ENCODE results near the gene PAM16. TPM values are rescaled to one million over a fixed set of nuclear protein-coding genes. Genes with fewer than 3 reads are reported as not detected.

The PAM16 gene
- total and polyA plus RNA-seq, 4 donors: 14.0 to 70.5 (median 29.6) TPM

DNA sequence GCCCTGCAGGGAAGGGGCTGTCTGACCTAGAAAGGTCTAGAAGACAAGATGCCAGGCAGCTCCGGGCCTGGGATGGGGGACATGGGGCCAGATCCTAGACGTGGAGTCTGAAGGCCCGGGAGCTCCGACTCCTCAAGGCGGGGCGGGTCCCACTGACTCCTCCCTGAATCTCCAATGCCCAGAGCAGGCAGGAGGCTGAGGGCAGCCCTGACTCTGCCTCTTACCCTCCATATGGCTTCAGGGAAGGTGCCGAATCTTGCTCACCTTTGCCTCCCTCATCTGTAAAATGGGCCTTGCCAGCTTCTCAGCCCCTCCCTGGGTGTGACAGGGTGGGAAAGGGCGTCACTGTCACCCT lies 35.3 kb upstream of the PAM16 start:
- H3K9ac ChIP-seq (ENCODE audit: low read depth in 1 of 2, low read length in 2 of 2): no peak overlapping the region
- peaks cover 0 to 11% (median 4%) of the 10 kb centered on the region in 4 donors for H3K36me3 ChIP-seq (ENCODE audit: control insufficient read depth in 4 of 4, insufficient read depth in 3 of 4, low read depth in 1 of 4, low read length in 3 of 4)
- no peak for TF ChIP-seq FOXA1 (IDR thresholded peaks at IDR 0.05)
- TF ChIP-seq HNF4A (conservative IDR thresholded peaks at IDR 0.05): no peak
- no peak for TF ChIP-seq HNF4G (IDR thresholded peaks at IDR 0.05)
- TF ChIP-seq YY1 (IDR thresholded peaks at IDR 0.05): no peak
- TF ChIP-seq, protein P1, sequence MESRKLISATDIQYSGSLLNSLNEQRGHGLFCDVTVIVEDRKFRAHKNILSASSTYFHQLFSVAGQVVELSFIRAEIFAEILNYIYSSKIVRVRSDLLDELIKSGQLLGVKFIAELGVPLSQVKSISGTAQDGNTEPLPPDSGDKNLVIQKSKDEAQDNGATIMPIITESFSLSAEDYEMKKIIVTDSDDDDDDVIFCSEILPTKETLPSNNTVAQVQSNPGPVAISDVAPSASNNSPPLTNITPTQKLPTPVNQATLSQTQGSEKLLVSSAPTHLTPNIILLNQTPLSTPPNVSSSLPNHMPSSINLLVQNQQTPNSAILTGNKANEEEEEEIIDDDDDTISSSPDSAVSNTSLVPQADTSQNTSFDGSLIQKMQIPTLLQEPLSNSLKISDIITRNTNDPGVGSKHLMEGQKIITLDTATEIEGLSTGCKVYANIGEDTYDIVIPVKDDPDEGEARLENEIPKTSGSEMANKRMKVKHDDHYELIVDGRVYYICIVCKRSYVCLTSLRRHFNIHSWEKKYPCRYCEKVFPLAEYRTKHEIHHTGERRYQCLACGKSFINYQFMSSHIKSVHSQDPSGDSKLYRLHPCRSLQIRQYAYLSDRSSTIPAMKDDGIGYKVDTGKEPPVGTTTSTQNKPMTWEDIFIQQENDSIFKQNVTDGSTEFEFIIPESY (IDR thresholded peaks at IDR 0.05): no peak
- TF ChIP-seq, protein P2, sequence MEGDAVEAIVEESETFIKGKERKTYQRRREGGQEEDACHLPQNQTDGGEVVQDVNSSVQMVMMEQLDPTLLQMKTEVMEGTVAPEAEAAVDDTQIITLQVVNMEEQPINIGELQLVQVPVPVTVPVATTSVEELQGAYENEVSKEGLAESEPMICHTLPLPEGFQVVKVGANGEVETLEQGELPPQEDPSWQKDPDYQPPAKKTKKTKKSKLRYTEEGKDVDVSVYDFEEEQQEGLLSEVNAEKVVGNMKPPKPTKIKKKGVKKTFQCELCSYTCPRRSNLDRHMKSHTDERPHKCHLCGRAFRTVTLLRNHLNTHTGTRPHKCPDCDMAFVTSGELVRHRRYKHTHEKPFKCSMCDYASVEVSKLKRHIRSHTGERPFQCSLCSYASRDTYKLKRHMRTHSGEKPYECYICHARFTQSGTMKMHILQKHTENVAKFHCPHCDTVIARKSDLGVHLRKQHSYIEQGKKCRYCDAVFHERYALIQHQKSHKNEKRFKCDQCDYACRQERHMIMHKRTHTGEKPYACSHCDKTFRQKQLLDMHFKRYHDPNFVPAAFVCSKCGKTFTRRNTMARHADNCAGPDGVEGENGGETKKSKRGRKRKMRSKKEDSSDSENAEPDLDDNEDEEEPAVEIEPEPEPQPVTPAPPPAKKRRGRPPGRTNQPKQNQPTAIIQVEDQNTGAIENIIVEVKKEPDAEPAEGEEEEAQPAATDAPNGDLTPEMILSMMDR (IDR thresholded peaks at IDR 0.05; ENCODE audit: low read depth, low read length, missing input control): no peak
- H3K4me3 ChIP-seq (ENCODE audit: low read depth in 1 of 3, low read length in 3 of 3): no peak overlapping the region
- no peaks in the 10 kb centered on the region for H3K27me3 ChIP-seq (ENCODE audit: control insufficient read depth in 4 of 4, insufficient read depth in 4 of 4, low read length in 3 of 4)
- no peaks in the 10 kb centered on the region for H3K9me3 ChIP-seq (ENCODE audit: control insufficient read depth in 4 of 4, low read length in 3 of 4)
- WGBS: 76% methylated on average over 8 of the region's 8 CpGs
- H3K4me1 ChIP-seq (ENCODE audit: control insufficient read depth in 4 of 4, insufficient read depth in 4 of 4, low read length in 3 of 4): peaks cover 0 to 11% (median 2%) of the 10 kb centered on the region in 4 donors
- no peak for DNase-seq (ENCODE audit: low spot score)
- no peak overlapping the region for H3K27ac ChIP-seq (ENCODE audit: low read depth in 1 of 2, low read length in 2 of 2)

DNA sequence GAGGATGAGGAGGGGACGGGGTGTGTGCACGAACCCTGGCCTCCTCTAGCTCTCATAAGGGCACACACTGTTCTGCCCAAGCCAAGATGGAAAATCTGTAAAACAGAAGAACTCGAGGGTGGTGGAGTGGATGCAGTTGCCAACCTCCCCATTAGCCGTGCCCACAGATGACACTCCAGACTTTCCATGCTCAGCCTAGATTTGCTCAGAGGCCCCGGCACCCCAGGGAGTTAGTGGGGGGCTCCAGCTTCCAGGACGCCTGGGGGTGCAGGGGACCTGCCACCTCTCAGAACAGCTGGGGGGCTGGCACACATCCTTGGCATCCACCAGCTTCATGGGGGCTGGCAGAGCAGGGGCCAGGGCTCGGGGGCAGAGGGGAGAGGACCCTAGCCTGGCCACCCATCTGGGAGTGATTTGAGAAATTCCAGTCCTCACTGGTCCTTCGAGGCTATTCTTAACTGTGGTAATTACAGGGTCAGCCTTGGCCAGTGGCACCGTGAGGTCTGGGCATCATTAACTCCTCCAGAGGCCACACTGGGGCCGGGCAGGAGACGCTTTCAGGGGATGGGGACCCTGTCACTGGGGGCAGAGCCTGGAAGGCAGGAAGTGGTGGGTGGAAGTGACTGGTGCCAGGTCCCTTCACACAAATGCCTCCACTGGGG lies 34.8 kb upstream of the PAM16 start:
- no peaks in the 10 kb centered on the region for H3K9me3 ChIP-seq (ENCODE audit: control insufficient read depth in 4 of 4, low read length in 3 of 4)
- H3K4me3 ChIP-seq (ENCODE audit: low read depth in 1 of 3, low read length in 3 of 3): no peak overlapping the region
- peaks cover 0 to 15% (median 2%) of the 10 kb centered on the region in 4 donors for H3K4me1 ChIP-seq (ENCODE audit: control insufficient read depth in 4 of 4, insufficient read depth in 4 of 4, low read length in 3 of 4)
- WGBS: 68% methylated on average over 11 of the region's 11 CpGs
- H3K9ac ChIP-seq (ENCODE audit: low read depth in 1 of 2, low read length in 2 of 2): no peak overlapping the region
- H3K27me3 ChIP-seq (ENCODE audit: control insufficient read depth in 4 of 4, insufficient read depth in 4 of 4, low read length in 3 of 4): no peaks in the 10 kb centered on the region
- no peak for TF ChIP-seq JUND (IDR thresholded peaks at IDR 0.05)
- no peak for TF ChIP-seq EGR1 (IDR thresholded peaks at IDR 0.05; ENCODE audit: low read depth in 2 of 2)
- TF ChIP-seq YY1 (IDR thresholded peaks at IDR 0.05): no peak
- no peak for TF ChIP-seq RXRA (IDR thresholded peaks at IDR 0.05)
- TF ChIP-seq, protein P2 (IDR thresholded peaks at IDR 0.05; ENCODE audit: low read depth, low read length, missing input control): no peak
- TF ChIP-seq RAD21 (IDR thresholded peaks at IDR 0.05): no peak
- no peak for TF ChIP-seq HNF4A (conservative IDR thresholded peaks at IDR 0.05)
- H3K36me3 ChIP-seq (ENCODE audit: control insufficient read depth in 4 of 4, insufficient read depth in 3 of 4, low read depth in 1 of 4, low read length in 3 of 4): peaks cover 0 to 16% (median 5%) of the 10 kb centered on the region in 4 donors
- H3K27ac ChIP-seq (ENCODE audit: low read depth in 1 of 2, low read length in 2 of 2): no peak overlapping the region
- no peak for DNase-seq (ENCODE audit: low spot score)
